T-helper 1 cell treated with Interleukin-12 subunit alpha and Interleukin-12 subunit beta and Interleukin-4 antibody, amounts not matched to agents 30 ng/mL and 1 ng/mL, for 36 hours (primary cell): ENCODE data around the gene MBNL2. TPM values are rescaled to one million over a fixed set of nuclear protein-coding genes. Genes with fewer than 3 reads are reported as not detected.
"Not testable (repeated sequence)": the region's sequence is repeated elsewhere in the genome, so short reads cannot be mapped to it uniquely, and the experiment has no call there.

ENCODE experiments used
- intact Hi-C: fragments of 100-400 bp; cut with micrococcal nuclease; formaldehyde crosslinking; loops from one replicate; pipeline ENCODE4 v1.15.1; 2024
- total RNA-seq: library from RNA; stranded (reverse); gene quantifications from 2 replicates; pipeline ENCODE4 v1.2.3, GENCODE V29; 2022

Gene MBNL2
- total RNA-seq, 1 donor from 2014 or later, result 12.4 TPM

DNA sequence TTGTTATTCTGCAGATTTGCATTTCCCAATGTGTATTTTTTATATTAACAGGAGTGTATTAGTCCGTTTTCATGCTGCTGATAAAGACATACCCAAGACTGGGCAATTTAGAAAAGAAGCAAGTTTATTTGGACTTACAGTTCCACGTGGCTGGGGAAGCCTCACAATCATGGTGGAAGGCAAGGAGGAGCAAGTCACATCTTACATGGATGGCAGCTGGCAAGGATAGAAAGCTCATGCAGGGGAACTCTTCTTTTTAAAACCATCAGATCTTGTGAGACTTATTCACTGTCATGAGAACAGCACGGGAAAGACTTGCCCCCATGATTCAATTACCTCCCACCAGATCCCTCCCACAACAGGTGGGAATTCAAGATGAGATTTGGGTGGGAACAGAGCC is 14.9 kb upstream of the MBNL2 start:
- intact Hi-C loops, result not testable (repeated sequence)

DNA sequence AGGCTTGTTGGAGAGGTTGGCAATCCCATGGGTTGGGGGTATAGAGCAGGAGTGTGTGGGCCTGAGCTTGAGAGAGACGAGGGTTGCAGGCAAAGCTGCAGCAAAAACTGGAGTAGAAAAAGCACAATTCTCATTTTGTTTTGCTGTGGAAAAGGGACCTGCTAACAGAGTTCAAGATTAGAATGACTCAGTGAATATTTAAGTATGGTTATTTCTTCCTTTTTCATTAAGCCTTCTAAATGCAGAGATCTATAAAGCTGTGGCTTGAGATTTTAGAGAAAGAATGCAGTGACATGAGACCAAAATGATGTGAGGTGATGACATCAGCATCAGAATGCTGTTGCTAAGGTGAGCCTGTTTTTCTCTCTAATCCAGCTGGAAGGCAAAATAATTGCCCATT is 10.8 kb upstream of the MBNL2 start:
- intact Hi-C loops, result no loop called here

DNA sequence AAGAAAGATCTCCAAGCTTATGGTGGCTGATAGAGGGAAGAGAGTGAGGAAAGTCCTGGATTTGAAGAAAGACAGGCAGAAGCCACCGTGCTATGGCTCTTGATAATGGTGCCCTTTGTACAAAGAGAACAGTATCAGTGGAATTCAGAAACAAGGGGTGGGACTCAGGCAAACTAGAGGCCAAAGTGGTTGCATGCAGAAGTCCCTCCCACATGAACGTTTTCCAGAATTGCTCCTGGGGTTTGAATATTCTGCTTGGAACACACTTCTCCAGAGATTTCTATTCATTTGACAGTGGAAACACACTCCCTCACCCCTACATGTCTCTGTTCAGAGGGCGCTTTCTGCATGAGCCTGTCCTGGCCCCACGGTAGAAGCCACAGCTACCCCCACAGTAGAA is 10.1 kb upstream of the MBNL2 start:
- intact Hi-C loops, result no loop called here

DNA sequence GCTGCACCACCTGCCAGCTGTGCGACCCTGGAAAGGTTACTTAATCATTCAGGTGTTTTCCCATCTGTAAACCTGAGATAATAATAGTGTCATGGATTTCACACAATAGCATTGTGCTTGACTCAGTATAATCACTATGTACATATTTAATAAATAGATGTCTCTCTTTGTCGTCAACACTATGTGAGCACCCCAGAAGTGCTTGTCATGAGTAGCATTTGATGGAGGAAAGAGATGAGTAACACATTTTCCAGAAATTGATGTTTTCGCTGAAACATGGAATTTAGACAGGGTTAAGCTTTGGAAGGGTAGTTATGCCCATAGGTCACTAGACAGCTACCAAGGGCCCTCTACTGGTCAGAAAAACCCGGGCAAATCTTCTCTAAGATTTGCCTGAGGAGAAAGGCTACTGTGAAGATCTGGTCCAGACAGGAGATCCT is 9.5 kb upstream of the MBNL2 start:
- intact Hi-C loops, result no loop called here

DNA sequence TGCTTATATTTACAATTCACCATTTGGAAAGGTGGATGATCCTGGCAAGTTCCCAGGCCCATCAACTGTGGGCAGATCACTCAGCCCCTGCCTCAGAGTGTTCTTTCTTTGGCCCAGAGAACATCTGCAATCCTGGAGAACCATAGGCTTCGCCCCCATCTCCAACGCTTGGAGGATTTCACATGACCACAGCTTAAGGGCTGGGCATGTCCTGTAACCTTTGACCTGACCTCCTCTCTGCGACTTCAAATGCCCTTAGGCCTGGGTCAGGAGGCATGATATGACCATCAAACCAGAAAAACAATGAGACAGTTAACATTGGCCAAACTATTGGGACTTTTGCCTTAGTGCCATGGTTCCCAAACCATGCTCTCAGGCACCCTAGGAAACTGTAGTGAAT is 7.2 kb upstream of the MBNL2 start:
- intact Hi-C loops, result loop anchor here (1.0 kb wide), 1 partner anchor 8 kb away; no protein-coding TSS in a partner anchor

DNA sequence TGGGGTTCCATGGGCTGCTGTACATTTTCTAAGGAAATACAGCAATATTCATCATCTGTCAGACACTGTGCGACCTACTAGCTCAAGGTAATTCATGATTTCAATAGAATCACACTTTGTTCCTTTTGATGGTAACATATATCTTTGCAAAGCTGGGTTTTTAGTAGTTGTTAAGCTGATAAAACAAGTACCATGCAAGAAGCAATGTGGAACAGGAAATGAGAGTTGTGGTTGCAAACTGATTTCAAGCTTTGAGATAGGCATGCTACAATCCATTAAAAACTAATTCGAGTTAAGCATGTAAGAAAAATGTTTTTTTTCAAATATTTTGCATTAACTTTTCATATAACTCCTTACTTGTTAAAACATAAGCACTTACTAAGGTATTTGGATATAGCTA is 6.8 kb upstream of the MBNL2 start:
- intact Hi-C loops, result loop anchor here (1.0 kb wide), 1 partner anchor 8 kb away; no protein-coding TSS in a partner anchor

DNA sequence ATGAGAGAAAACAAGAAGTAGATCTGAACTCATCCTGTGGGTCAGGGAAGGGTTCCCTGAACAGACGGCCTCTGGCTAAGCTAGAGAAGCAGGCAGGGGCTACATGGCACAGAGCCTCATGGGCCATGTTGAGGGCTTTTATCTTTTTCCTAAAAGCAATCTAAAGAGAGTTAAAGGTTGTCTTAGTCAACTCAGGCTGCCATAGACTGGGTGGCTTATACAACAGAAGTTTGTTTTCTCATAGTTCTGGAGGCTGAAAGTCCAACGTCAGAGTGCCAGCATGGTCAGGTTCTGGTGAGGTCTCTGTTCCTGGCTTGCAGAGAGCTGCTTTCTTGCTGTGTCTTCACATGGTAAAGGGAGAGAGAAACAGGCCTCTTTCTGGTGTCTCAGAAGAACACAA is 2.9 kb upstream of the MBNL2 start:
- intact Hi-C loops, result no loop called here

DNA sequence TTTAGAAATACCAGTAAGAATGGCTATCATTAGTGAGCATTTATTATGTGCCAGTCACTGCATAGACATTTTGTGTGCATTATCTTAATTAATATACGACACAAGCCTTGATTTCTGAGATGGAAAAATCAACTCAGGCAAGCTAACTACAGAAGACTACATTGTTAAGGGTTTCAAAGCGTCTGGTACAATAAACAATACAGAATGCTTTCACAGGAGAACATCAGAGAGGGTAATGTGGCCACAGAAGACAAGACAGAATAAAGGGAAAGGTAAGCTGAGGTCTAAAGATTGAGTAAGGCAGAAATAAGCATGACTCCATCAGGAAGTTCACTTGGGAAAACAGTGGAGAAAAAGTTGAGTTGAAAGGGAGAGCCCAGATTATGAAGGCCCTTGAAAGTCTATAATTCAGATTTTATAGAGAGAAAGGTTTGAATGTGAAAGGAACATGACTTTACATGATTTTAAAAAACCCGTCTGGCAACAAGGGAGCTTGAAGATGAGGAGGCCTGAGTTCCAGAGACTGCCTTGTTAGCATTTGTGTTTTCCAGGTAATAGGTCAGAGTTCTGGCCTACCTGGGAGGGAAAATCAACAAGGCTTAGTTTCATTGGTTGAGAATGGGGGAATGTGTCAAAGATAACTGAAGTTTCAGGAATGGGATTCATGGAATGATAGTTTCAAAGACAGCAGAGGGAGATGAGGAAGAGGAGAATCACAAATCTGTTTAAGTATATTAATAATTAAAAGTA is 1.8 kb upstream of the MBNL2 start:
- intact Hi-C loops, result loop anchor here (5.0 to 10.0 kb wide), 4 partner anchors 1254 to 1918 kb away; partner anchors contain the start of genes ABCC4 and STK24

DNA sequence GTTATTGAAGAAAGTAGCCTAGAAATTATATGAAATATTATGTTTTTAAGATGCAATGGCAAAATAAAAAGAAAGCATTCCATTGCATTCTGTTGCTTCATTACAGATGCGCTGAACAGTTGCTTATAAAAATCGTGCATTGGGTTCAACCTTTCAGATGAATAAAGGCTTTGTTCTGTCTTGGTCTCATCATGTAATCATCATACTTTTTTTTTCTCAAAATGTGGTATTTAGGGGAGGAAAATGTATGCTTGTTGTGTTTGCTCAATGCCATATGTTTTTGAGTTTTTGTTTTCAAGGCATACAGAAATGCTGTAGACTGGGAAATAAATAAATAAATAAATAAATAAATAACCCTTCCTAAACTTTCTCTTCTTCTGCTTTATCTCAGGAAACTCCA is 1.1 kb upstream of the MBNL2 start:
- intact Hi-C loops, result loop anchor here (5.0 to 10.0 kb wide), 4 partner anchors 1254 to 1919 kb away; partner anchors contain the start of genes ABCC4 and STK24

DNA sequence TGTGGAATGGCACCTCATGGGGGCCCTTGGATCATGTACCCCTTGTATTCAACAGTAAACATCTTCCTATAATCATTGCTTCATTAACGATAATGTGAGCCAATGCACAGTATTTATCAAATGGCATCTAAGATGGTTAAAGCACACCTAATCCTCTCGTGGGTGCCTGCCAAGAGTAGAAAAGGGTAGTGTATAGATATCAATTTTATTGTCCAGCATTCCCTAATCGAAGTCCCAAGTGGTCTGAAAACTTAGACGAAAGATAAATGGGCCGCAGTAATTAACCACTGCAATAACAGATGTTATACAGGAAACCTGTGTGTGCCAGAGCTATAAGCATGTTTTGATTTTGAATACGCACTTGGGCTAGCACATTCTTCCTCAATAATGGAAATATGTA is 667 bp upstream of the MBNL2 start:
- intact Hi-C loops, result loop anchor here (5.0 to 10.0 kb wide), 4 partner anchors 1253 to 1919 kb away; partner anchors contain the start of genes ABCC4 and STK24

DNA sequence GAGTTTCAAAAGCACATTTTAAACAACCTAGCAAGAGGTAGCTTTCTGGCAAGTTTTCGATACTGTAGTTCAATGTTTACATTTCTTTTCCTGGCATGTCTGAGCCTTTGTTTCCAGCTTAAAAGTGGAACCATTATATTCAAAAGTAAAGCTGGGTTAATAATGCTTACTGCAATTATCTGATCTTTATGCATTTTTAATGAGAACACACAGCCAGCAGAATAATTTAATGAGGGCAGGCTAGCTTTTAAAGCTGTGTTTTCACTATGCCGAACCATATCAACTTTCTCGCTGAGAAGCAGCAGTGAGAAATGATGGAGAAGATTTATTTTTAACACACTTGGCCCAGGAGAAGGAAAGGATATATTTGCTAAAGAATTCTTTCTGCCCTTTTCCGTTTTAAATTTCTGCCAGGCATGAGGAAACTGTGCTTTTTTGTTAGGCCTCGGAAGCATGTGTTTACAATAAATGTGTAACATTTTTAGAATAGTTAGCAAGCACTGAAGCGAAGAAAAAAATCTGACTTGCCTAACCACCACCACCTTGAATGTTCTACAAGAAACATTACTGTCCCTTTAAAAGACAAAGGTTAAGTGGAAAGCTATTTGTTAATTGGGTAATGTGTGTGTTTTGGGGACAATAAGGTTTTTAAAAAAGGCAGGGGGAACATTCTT is 1.0 kb downstream of the MBNL2 start:
- intact Hi-C loops, result loop anchor here (1.0 to 10.0 kb wide), 11 partner anchors 8 to 1921 kb away; partner anchors contain the start of genes ABCC4, DNAJC3 and STK24

DNA sequence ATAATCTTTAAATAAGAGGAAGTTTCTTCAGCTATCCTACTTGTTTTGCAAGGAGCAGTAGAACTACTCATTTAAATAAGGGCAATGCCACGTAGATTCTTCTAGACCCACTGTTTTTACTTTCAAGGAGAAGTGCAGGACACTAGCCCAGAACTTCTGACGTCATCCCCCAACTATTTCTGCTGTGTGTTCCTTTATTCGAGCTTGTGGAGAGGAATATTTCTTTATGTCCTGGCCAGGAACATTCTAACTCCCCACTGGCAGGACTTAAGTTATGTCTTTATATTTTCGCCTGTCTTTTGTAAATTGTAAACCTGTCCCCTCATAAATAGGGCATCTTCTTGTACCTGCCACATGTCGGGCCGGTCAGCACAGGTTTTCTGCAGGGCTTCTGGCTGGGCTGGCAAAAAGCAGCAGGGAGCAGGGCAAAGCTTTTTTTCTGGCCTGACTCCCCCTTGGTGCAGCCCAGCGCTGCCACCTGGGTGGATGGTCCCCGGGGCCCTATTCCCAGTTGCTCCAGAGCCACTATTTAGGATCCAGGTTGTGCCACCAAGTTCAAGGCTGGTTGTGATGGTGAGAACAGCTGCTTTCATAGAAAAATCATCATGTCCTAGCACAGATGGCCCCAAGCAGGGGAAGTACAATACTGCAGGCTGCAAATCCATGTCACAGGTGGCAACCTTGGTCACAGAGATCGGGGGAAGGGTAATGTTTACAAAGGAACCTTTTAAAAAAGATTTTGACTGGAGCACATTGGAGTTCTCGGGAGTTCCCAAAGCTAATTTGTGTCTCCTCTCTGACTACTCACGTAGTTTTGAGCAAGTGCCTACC is 1.8 kb downstream of the MBNL2 start:
- intact Hi-C loops, result loop anchor here (1.0 to 10.0 kb wide), 11 partner anchors 9 to 1922 kb away; partner anchors contain the start of genes ABCC4, DNAJC3 and STK24

DNA sequence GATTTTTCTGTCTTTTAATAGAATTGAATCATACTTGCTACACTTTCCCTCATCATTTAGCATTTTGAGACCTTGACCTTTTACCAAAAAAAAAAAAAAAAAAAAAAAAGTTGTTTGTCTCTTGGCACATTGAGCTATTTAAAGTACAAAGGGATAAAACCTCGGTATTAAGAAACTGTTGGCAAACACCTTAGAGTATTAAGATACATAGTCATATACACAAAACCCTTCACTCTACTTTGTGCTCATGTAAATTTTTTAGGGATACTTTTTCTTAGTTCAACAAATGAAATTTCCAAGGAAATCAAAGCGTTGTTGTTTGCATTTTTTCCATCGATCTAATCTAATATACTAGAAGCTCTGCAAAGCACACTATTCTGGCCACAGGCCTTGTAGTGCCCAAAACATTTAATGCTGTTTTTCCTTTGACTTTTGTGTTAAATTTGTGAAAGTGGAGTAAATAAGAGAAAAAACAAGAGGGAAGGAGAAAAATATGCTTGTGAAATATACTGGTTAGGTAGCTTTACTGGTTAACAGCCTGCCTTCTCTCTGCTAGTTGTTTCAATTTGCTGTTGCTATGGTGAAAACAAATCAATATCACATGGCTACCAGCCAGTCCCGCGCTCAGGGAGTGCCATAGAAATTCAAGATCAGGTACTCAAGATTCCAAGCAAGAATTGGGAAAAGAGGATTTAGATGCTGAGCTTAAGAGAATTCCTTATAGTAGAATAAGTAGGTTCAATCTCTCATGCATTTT is 2.6 kb downstream of the MBNL2 start:
- intact Hi-C loops, result loop anchor here (5.0 to 10.0 kb wide), 4 partner anchors 1250 to 1922 kb away; partner anchors contain the start of genes ABCC4 and STK24

DNA sequence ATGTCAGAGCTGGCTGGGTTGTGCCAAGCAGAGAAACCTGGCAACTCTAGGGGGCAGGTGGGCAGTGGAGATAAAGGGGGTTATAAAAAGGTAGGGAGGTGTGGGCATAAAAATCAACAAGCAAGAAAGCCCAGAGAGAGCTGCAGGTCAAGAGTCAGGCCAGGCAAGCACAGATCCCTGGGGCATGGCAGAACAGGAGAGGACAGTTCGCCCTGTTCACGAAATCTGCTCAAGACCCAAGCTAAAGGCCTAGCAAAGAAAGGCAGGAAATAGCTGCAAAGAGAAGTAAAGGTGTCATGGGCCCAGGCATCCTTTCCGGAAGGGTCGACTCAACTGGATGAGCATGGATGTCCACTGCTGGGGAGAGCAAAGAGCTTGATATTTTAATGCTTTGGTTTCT is 3.4 kb downstream of the MBNL2 start:
- intact Hi-C loops, result loop anchor here (10.0 kb wide), 2 partner anchors 1249 to 1649 kb away; no protein-coding TSS in a partner anchor

DNA sequence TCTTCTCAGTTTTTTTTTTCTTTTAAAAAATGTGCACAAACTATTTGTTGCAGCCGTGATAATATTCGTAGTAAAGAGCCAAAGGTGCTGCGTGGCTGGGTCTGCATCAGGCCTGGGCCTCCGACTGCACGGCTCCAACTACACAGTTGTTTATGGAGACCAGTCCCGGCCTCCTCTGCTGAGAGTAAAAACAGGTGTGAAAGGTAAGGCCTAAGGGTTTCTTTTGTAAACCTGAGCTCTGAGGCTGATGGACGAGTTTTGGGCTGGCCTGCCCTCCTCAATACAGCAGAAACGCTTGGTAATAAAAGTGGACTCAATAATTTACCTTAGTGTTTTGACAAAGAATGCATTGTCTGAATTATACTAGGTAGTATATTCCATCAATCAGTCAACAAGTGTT is 3.9 kb downstream of the MBNL2 start:
- intact Hi-C loops, result loop anchor here (1.0 to 10.0 kb wide), 3 partner anchors 32 to 1649 kb away; no protein-coding TSS in a partner anchor

DNA sequence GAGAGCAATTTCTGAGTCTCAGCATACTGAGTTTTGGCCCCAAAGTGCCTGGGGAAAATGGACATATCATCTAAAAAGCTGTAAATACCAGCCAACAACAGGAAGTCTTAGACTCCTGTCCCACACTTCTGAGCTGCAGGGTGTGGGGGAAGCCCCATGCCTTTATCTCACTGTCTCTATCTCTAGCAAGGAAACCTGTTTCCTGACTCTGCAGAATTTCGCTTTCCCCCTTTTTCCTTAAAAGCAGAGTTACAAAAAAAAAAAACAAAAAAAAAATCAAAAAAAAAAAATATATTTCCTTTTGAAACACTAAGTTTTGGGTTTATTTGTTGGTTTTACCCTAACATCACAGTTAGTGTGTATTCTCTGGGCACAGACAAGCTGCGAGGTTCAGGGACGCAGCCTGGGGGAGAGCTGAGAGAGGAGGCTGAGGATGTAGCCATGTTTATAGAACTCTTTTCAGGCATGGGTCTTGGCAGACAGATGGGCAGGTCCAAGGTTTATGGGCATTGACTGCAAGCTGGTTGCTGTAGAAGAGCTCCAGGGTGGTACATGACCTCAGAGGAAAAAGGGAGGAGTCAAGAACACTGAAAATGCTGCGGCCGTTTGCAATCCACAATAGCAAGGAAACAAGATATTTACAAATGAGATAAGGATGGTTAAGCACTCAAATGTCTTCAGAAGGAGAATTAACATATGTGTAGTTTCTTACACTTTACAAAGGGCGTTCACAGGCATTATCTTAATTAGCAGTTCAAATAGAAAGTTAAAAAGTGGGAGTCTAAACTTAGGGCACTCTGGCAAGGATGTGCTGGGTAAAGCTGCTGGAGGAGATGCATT is 4.9 kb downstream of the MBNL2 start:
- intact Hi-C loops, result loop anchor here (1.0 to 10.0 kb wide), 3 partner anchors 31 to 1648 kb away; no protein-coding TSS in a partner anchor

DNA sequence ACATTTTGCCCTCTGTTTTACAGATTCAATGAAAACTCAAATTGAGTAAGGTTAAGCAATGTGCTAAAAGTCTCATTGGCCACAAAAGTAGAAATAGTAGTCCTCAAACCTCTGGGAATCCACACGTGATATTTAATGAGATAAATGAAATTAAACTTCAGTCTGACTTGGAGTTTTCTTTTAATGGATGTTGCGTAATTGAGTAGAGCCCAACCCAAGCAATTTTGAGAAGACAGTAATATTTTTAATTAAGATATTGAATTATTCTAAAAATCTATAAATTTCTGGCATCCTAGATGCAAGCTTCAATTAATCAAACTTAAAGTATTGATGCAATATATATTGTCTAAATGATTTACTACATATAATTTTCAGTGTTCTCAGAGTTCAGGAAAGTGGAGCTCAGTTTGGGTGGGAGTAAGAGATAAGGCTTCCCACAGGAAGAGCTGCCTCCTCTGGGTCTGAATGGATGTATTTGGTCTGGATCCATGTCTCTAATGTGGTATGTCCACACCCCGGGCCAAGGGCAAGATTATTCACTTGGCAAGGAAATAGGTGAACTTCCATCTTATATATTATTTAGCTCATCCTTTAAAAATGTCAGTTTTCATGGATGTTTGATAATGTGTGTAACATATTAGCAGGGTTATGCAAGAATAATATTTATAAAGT is 6.9 kb downstream of the MBNL2 start:
- intact Hi-C loops, result loop anchor here (10.0 kb wide), 2 partner anchors 1246 to 1646 kb away; no protein-coding TSS in a partner anchor

DNA sequence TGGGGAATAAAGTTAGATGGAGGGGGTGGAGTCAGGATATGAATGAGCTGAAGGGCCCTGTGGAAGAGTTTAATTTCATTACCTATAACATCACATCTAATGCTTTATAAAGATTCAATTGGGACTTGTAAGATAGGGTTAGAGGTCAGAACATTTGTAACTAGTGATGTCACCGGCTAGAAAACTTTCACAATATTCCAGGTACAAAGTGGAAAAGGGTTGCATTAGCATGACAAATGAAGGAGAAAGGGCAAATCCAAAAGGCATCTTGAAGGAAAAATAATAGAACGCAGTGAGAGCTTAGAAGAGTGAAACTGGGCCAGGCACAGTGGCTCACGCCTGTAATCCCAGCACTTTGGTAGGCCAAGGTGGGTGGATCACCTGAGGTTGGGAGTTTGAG is 7.6 kb downstream of the MBNL2 start:
- intact Hi-C loops, result loop anchor here (10.0 kb wide), 2 partner anchors 1245 to 1645 kb away; no protein-coding TSS in a partner anchor
